ENCODE results near the gene PCBD1.

Gene PCBD1

GRCh38 chr10:70903262-70903921, 15.0 kb upstream of the PCBD1 start:
- peak in 37 of 56 donors; percentile 6 to 74 (median 28) for DNase-seq

- no peak for DNase-seq
These were observed 14.4 kb upstream of the PCBD1 start for GRCh38 chr10:70902661-70903261.

GRCh38 chr10:70901276-70901878, 13.0 kb upstream of the PCBD1 start:
- DNase-seq, result no peak

- DNase-seq, result no peak
These were observed 10.7 kb upstream of the PCBD1 start for GRCh38 chr10:70899096-70899495.

- no peak for DNase-seq
These were observed 10.3 kb upstream of the PCBD1 start for GRCh38 chr10:70898687-70899086.

GRCh38 chr10:70896551-70896950, 8.2 kb upstream of the PCBD1 start:
- no peak for DNase-seq

- no peak for DNase-seq
These were observed 6.1 kb upstream of the PCBD1 start for GRCh38 chr10:70894416-70894815.

GRCh38 chr10:70893227-70894006, 5.1 kb upstream of the PCBD1 start:
- DNase-seq, result no peak

GRCh38 chr10:70892631-70893030, 4.3 kb upstream of the PCBD1 start:
- no peak for DNase-seq

- DNase-seq, result no peak
These were observed 3.3 kb upstream of the PCBD1 start for GRCh38 chr10:70891627-70892026.

- DNase-seq, result peak in 46 of 56 donors; percentile 10 to 79 (median 48)
These were observed 2.6 kb upstream of the PCBD1 start for GRCh38 chr10:70890917-70891431.

GRCh38 chr10:70889291-70889690, 926 bp upstream of the PCBD1 start:
- DNase-seq, result no peak

GRCh38 chr10:70886921-70887665, 1.3 kb downstream of the PCBD1 start:
- DNase-seq, result no peak

GRCh38 chr10:70885931-70886903, 2.1 kb downstream of the PCBD1 start:
- peak in 1 of 56 donors; percentile 3 for DNase-seq

- DNase-seq, result no peak
These were observed 2.9 kb downstream of the PCBD1 start for GRCh38 chr10:70885481-70885880.

- no peak for DNase-seq
These were observed 3.6 kb downstream of the PCBD1 start for GRCh38 chr10:70884741-70885140.

- DNase-seq, result peak in 50 of 56 donors; percentile 11 to 91 (median 64)
These were observed 8.3 kb downstream of the PCBD1 start for GRCh38 chr10:70880077-70880534.

- no peak for DNase-seq
These were observed 9.2 kb downstream of the PCBD1 start for GRCh38 chr10:70879207-70879606.

GRCh38 chr10:70874061-70874460, 14.3 kb downstream of the PCBD1 start:
- DNase-seq, result no peak

GRCh38 chr10:70872291-70872690, 16.1 kb downstream of the PCBD1 start:
- no peak for DNase-seq
